ENCODE data around the gene LECT2. TPM values are rescaled to one million over a fixed set of nuclear protein-coding genes. Genes with fewer than 3 reads are reported as not detected.

Gene LECT2
- not detected for total RNA-seq

DNA sequence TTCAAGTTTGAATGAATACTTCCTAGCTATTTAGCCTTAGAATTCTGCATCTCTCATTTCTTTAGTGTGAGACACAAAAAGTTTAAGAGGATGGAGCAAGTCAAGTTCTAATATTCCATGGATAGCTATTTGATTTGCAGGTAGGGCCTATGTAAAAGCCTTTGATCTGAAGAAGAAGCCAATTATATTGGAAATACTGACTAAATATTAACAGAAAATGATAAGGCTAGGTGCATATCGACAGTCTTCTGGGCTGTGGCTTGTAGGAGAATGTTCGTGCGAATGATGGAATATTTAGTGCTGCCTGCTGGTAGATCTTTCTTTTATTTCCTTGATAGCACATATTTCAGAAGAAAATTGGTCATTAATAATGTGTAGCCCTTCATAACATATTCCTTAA, at the start of gene LECT2:
Gene LECT2, minus strand, starts transcription at position 85 of the 400 bp plus-strand sequence. CDS start 150 bp downstream, outside the sequence.
- no peaks in the 10 kb centered on the region for H3K9me3 Mint-ChIP-seq
- H3K4me1 Mint-ChIP-seq, result no peaks in the 10 kb centered on the region
- no peaks in the 10 kb centered on the region for H3K36me3 Mint-ChIP-seq (ENCODE audit: low read depth)
- H3K4me3 Mint-ChIP-seq, result no peak within 1 kb of the TSS
- ChIA-PET POLR2A (no interaction called here), CTCF (no interaction called here)
- H3K27me3 Mint-ChIP-seq, result peaks cover 11% of the 10 kb centered on the region
- no peak for DNase-seq
- no peak within 1 kb of the TSS for H3K27ac Mint-ChIP-seq

DNA sequence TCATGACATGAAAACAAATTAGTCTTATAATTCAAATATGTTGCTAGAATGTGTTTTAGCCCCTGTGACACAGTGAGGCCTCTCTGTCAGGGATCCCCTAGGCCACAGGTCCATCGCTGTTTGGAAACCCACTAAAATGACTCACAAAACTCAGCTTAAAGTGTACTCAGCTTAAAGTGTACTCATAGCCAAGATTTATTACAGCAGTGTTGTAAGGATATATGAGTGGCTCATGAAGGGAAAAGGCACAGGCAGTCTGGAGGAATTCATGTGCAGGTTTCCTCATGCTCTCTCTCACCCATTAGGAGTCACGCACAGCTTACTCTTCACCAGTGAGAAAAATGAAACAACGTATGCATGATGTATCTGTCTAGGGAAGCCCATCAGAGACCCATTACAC, 49.7 kb upstream of the LECT2 start:
- no peak overlapping the region for H3K4me3 Mint-ChIP-seq
- CTCF ChIA-PET, result no interaction called here
- POLR2A ChIA-PET, result no interaction called here
- no peak overlapping the region for H3K27ac Mint-ChIP-seq
- DNase-seq, result no peak
- no peaks in the 10 kb centered on the region for H3K27me3 Mint-ChIP-seq
- no peaks in the 10 kb centered on the region for H3K4me1 Mint-ChIP-seq
- no peaks in the 10 kb centered on the region for H3K9me3 Mint-ChIP-seq
- H3K36me3 Mint-ChIP-seq (ENCODE audit: low read depth), result no peaks in the 10 kb centered on the region

DNA sequence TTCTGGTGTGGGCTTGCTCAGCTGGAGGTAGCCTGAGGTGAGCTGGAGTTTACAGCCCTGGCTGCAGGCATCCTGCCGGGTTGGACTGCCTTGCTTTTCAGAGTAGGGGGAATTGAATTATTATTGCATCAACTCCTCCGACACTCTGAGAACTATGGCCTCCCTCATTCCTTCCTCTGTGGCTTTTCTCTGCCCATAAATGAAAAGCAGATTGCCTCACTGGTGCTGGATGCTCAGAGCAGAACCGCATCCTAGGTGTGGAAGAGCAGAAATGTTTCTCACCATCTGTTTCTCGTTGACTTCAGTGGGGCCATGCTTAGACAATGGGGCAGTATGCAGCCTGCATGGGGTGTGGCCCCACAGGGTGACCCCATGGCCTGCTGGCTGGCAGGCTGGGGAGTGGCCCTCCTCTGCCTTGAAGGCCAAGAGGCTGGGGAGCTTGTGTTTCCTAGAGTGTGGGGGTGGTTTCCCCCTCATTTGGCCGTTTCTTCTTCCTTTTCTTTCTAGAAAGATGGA, 46.7 kb upstream of the LECT2 start:
- no peak overlapping the region for H3K4me3 Mint-ChIP-seq
- no peak for DNase-seq
- no peaks in the 10 kb centered on the region for H3K27me3 Mint-ChIP-seq
- H3K36me3 Mint-ChIP-seq (ENCODE audit: low read depth), result no peaks in the 10 kb centered on the region
- POLR2A ChIA-PET, result no interaction called here
- no peak overlapping the region for H3K27ac Mint-ChIP-seq
- no peaks in the 10 kb centered on the region for H3K9me3 Mint-ChIP-seq
- no peaks in the 10 kb centered on the region for H3K4me1 Mint-ChIP-seq
- CTCF ChIA-PET, result no interaction called here

DNA sequence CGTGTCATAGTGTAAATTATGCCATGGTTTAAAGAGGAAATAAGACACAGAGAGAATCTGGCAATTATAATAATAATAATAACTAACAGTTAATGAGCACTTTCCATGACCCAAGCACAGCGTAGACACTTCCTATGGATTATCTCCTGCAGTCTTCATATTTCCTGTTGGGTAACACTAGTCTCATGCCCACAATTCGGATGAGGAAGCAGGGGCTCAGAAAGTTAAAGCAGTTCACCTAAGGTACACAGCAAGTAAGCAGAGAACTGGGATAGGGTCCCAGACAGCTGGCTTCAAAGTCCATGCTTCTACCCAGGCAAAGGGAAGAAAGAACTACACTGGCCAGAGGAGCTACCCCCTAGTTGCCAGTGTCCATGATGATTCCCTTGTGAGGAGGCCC, 46.1 kb upstream of the LECT2 start:
- DNase-seq, result no peak
- CTCF ChIA-PET, result no interaction called here

DNA sequence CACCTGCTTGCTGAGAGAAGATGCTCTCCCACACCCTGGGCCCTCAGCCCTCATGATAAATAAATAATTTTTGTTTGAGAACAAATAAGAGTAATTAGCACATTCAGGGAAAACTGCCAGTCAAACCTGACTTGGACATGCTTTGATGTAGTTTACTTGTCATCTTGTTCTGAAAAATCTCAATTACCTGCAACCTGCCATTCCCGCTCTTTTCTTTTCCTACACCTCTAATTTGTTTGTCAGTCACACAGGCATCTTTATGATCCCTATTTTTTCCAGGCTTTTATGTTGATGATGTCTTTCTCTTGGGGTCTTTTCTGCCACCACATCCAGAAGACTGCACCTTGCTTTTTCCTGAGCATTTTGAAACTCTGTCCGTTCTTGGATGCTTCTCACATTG, 45.4 kb upstream of the LECT2 start:
- Mint-ChIP-seq H3K27me3 (no peaks in the 10 kb centered on the region), H3K9me3 (no peaks in the 10 kb centered on the region), H3K36me3 (ENCODE audit: low read depth) (no peaks in the 10 kb centered on the region), H3K27ac (no peak overlapping the region), H3K4me3 (no peak overlapping the region), H3K4me1 (no peaks in the 10 kb centered on the region)
- ChIA-PET CTCF (no interaction called here), POLR2A (no interaction called here)
- DNase-seq, result no peak

More for the DNA sequence above, 46.1 kb upstream of the LECT2 start:
- H3K4me1 Mint-ChIP-seq, result no peaks in the 10 kb centered on the region
- POLR2A ChIA-PET, result no interaction called here
- H3K9me3 Mint-ChIP-seq, result no peaks in the 10 kb centered on the region
- H3K36me3 Mint-ChIP-seq (ENCODE audit: low read depth), result no peaks in the 10 kb centered on the region
- no peak overlapping the region for H3K27ac Mint-ChIP-seq
- no peak overlapping the region for H3K4me3 Mint-ChIP-seq
- no peaks in the 10 kb centered on the region for H3K27me3 Mint-ChIP-seq

DNA sequence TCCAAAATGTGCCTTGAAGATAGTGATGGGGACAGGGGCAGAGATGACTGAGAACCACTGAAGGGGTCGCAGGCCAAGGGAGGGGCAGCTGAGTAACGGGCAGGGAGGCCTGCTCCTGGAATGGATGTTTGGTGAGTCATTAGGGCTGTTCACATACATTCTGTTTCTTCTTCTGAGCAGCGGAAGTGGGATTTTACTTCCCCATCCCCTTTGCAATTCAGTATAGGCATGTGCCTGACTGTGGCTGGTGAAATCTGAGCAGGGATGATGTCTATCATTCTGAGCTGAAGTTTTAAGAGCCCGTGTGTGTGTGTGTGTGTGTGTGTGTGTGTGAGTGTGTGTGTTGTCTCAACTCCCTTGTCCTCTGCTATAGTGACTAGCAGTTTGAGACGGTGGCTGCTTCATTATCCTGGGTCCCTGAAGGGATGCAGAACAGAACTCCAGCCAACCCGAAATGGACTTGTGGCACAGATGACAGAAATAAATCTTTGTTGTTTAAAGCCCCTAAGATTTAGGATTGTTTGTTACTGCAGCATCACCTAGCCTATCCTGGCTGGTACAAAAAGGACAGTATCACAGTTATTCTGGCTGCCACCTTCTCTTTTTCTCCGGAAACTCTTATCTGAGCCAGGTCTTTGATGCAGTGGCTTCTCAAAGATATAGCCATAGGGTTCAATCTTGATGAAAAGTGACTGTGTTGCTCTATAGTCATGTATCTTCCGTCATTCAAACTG, 44.8 kb upstream of the LECT2 start:
- Mint-ChIP-seq H3K27ac (no peak overlapping the region), H3K9me3 (no peaks in the 10 kb centered on the region), H3K4me1 (no peaks in the 10 kb centered on the region), H3K36me3 (ENCODE audit: low read depth) (no peaks in the 10 kb centered on the region), H3K4me3 (no peak overlapping the region), H3K27me3 (no peaks in the 10 kb centered on the region)
- CTCF ChIA-PET, result no interaction called here
- POLR2A ChIA-PET, result no interaction called here
- DNase-seq, result no peak

DNA sequence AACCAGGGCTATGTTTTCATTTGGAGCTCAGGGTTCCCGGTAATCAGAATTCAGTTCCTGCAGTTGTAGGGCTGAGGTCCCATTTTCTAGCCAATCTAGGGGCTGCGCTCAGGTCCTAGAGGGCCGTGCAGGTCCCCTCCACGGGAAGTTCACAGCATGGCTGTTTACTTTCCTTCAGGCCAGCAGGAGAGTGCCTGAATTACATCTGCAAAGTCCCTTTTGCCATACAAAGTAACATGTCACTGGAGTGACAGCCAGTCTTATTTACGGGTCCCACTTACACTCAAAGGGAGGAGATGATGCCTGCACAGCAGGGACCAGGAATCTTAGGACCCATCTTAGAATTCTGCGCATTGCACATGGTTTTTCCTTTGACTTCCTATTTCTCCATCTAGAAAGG, 44.1 kb upstream of the LECT2 start:
- Mint-ChIP-seq H3K4me3 (no peak overlapping the region), H3K27ac (no peak overlapping the region), H3K27me3 (no peaks in the 10 kb centered on the region), H3K36me3 (ENCODE audit: low read depth) (no peaks in the 10 kb centered on the region), H3K9me3 (no peaks in the 10 kb centered on the region), H3K4me1 (no peaks in the 10 kb centered on the region)
- CTCF ChIA-PET, result no interaction called here
- POLR2A ChIA-PET, result no interaction called here
- no peak for DNase-seq

DNA sequence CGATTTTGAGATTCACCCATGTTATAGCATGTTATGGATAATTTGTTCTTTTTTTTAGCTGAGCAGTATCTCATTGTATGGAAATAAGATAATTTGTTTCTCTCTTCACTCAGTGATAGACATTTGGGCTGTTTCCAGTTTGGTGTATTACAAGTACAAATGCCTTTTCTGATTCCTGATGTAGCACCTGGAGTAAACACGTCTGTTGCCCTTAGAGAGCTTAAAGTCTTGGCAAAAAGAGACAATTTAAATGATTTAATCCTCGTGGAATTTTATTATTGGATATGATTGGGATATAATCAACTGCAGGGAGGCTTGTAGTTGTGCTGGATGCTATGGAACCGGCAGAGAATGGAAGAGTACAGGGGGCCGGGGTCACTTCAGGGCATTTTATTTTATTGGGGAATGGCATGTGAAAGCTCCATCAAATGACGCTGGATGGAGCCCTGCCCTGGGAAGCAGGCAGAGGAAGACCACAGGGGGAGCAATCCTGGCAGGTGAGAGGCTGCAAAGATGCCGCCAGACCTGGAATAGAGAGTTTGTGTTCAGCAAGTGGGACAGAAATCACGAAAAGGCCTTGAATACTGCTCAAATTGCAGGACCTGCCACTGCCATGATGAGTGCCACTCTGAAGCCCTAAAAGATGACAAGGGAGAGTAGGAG, 43.0 kb upstream of the LECT2 start:
- CTCF ChIA-PET, result no interaction called here
- POLR2A ChIA-PET, result no interaction called here
- DNase-seq, result no peak
- Mint-ChIP-seq H3K27ac (no peak overlapping the region), H3K4me3 (no peak overlapping the region), H3K36me3 (ENCODE audit: low read depth) (no peaks in the 10 kb centered on the region), H3K9me3 (no peaks in the 10 kb centered on the region), H3K4me1 (no peaks in the 10 kb centered on the region), H3K27me3 (no peaks in the 10 kb centered on the region)

DNA sequence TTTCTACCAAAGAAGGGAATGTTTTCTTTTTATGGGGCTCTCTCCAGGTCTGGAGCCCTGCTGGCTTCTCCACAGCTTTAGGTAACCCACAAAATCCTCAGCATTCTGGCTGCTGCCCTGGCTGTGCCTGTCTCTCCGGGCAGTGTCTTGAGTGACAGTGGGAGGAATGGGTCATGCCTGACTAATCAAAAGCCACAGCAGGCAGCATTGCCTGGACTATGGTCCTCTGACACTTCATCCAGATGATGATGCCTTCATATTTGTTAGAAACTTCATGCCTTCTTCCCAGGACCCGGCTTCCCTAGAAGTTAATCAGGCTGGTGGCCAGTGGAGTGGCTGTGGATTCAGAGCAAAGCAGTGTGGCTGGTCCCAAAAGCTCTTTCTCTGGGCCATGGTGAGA, 41.8 kb upstream of the LECT2 start:
- H3K36me3 Mint-ChIP-seq (ENCODE audit: low read depth), result no peaks in the 10 kb centered on the region
- H3K4me1 Mint-ChIP-seq, result no peaks in the 10 kb centered on the region
- H3K9me3 Mint-ChIP-seq, result no peaks in the 10 kb centered on the region
- ChIA-PET POLR2A (no interaction called here), CTCF (no interaction called here)
- DNase-seq, result no peak
- no peak overlapping the region for H3K4me3 Mint-ChIP-seq
- no peaks in the 10 kb centered on the region for H3K27me3 Mint-ChIP-seq
- H3K27ac Mint-ChIP-seq, result no peak overlapping the region

DNA sequence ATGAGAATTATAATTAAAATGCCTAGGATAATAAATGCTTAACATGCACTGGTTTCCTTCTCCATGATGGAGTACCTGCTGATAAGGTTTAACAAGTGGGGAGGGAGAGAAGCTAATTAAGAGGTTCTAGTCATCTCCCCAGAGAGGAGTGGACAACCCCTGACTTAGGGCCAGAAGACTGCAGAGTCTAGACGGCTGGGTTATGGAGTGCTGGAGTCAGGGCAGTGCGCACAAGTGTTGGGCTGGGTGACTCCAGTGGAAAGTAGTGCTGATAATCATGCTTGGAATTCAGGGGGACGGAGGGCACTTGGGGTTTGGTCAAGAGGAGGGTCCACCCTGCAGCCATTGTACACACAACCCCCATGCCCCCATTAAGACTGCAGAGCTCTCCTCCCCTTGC, 41.2 kb upstream of the LECT2 start:
- Mint-ChIP-seq H3K27ac (no peak overlapping the region), H3K27me3 (no peaks in the 10 kb centered on the region), H3K4me3 (no peak overlapping the region), H3K36me3 (ENCODE audit: low read depth) (no peaks in the 10 kb centered on the region), H3K9me3 (no peaks in the 10 kb centered on the region), H3K4me1 (no peaks in the 10 kb centered on the region)
- ChIA-PET POLR2A (no interaction called here), CTCF (no interaction called here)
- DNase-seq, result no peak

DNA sequence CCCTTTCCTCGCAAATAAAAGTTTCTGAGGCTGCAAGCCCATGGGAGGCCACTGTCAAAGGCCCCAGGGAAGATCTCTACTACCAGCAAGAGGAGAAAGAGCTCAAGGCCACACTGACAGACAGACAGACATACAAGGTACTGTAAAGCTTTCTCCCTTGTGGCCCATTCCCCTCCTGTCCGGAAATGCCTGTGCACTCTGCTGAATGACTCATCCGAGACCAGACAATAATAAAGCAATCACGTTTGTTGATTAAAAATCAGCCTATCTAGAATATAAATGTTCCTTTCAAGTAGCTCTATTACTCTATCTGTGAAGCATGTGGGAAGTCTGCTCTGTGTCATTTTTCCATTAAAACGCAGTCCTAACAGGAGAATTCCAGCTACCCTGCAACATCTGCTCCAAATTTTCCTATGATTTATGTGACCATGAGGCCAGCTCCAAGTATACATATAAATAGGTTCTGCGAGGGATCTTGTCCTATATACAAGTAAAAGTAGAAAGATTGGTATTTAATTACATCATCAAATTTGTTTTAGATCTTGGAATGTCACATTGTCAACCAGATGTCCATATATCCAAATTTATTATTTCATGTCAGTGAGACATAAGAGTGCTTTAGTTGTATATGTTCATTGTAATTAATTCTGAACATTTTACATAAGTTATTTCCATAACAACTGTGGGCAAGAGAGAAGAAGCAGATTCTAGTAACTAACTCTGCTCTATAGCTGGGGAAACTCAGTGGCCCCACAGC, 39.3 kb upstream of the LECT2 start:
- H3K27me3 Mint-ChIP-seq, result peaks cover 2% of the 10 kb centered on the region
- DNase-seq, result no peak
- H3K9me3 Mint-ChIP-seq, result no peaks in the 10 kb centered on the region
- H3K4me1 Mint-ChIP-seq, result no peaks in the 10 kb centered on the region
- no peaks in the 10 kb centered on the region for H3K36me3 Mint-ChIP-seq (ENCODE audit: low read depth)
- POLR2A ChIA-PET, result no interaction called here
- no peak overlapping the region for H3K4me3 Mint-ChIP-seq
- CTCF ChIA-PET, result no interaction called here
- H3K27ac Mint-ChIP-seq, result no peak overlapping the region

DNA sequence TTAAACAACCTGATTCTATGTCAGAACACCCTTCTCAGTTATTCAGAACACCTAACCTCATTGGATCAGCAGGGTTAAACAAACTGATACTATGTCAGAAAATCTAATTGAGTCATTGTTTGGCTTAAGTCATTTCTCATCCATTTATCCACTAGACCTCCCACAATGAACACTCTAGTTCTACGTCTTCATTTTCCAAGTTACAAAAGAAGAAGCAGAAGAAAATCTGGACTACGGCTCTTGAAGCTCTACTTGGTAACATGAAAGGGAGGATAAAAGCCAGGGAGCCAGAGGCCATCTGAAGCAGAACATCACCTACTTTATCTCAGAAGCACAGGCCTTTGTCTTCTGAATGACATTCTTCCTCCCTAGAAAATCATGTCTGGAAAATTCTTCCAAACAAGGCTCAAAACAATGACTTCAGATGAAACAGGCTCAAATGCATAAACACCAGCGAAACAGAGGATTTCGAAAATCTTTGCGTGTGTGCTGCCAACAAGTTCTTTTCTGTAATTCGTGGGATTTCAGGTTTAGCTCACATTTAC, 38.6 kb upstream of the LECT2 start:
- no peak for DNase-seq
- H3K27me3 Mint-ChIP-seq, result peaks cover 2% of the 10 kb centered on the region
- H3K9me3 Mint-ChIP-seq, result no peaks in the 10 kb centered on the region
- ChIA-PET CTCF (no interaction called here), POLR2A (no interaction called here)
- H3K27ac Mint-ChIP-seq, result no peak overlapping the region
- H3K4me3 Mint-ChIP-seq, result no peak overlapping the region
- H3K4me1 Mint-ChIP-seq, result no peaks in the 10 kb centered on the region
- H3K36me3 Mint-ChIP-seq (ENCODE audit: low read depth), result no peaks in the 10 kb centered on the region

DNA sequence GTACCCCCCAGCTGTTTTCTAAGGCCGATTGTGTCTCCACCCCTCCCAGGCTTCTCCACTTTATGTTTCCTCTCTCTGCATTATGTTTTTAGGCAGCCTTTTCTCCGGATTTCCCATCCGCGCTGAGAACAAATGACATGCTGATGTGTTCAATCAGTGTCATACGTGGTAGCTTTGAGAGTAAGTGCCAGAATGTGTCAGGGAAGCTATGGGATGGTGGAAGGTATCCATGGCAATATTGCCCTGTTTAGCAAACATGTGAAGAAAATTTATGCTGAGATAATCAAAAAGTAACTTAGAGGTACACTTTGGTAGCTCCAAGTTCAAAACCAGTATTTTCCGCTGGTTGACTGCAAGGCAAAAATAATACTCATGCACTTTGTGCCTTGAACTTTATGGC, 36.6 kb upstream of the LECT2 start:
- H3K4me3 Mint-ChIP-seq, result no peak overlapping the region
- H3K27me3 Mint-ChIP-seq, result peaks cover 4% of the 10 kb centered on the region
- ChIA-PET POLR2A (no interaction called here), CTCF (no interaction called here)
- no peaks in the 10 kb centered on the region for H3K9me3 Mint-ChIP-seq
- H3K4me1 Mint-ChIP-seq, result no peaks in the 10 kb centered on the region
- H3K27ac Mint-ChIP-seq, result no peak overlapping the region
- DNase-seq, result no peak
- no peaks in the 10 kb centered on the region for H3K36me3 Mint-ChIP-seq (ENCODE audit: low read depth)

All from activated CD4-positive, alpha-beta T cell treated with anti-CD3 and anti-CD28 coated beads, Interleukin-2, amount 10 ng/mL, durations not matched to agents 7 days and 5 days (primary cell).